HepG2 (cell line): ENCODE measurements around the gene PPM1M. TPM values are rescaled to one million over a fixed set of nuclear protein-coding genes. Genes with fewer than 3 reads are reported as not detected.

Experiments
- AGO1 ChIP-seq: fragments of 200-400 bp; formaldehyde crosslinking; IDR thresholded peaks from 2 replicates; pipeline ENCODE4 v1.6.1; 2017; ENCODE audit warnings: mild to moderate bottlenecking, low read depth, low read length, moderate library complexity; ENCODE audit not compliant: poor library complexity, severe bottlenecking
- GZF1 ChIP-seq: sonication (generic); formaldehyde crosslinking; IDR thresholded peaks from 2 replicates; pipeline ENCODE4 v1.5.1; 2020; ENCODE audit warnings: mild to moderate bottlenecking, missing genetic modification reagents
- HOXD1 ChIP-seq: sonication (generic); formaldehyde crosslinking; IDR thresholded peaks from 2 replicates; pipeline ENCODE4 v1.5.0; 2020; ENCODE audit warnings: missing genetic modification reagents
- KDM5B ChIP-seq: sonication (generic); formaldehyde crosslinking; IDR thresholded peaks from 2 replicates; pipeline ENCODE4 v1.4.0; 2020; ENCODE audit warnings: missing genetic modification reagents, mild to moderate bottlenecking, borderline replicate concordance
- MXI1 ChIP-seq: IDR thresholded peaks from 3 replicates; pipeline ENCODE4 v1.6.1; 2012; ENCODE audit warnings: low read depth, low read length, inconsistent platforms, borderline replicate concordance
- PHF8 ChIP-seq: sonication (generic); formaldehyde crosslinking; IDR thresholded peaks from 2 replicates; pipeline ENCODE4 v1.5.0; 2020; ENCODE audit warnings: missing genetic modification reagents
- POLR2G ChIP-seq: fragments of 200-400 bp; formaldehyde crosslinking; IDR thresholded peaks from 2 replicates; pipeline ENCODE4 v1.6.1; 2018; ENCODE audit warnings: mild to moderate bottlenecking, low read depth, low read length, moderate library complexity
- SP4 ChIP-seq: sonication (generic); formaldehyde crosslinking; IDR thresholded peaks from 2 replicates; pipeline ENCODE4 v1.8.1; 2023; ENCODE audit warnings: mild to moderate bottlenecking, missing genetic modification reagents
- SRF ChIP-seq: IDR thresholded peaks from 2 replicates; pipeline ENCODE4 v1.6.1; 2011; ENCODE audit warnings: mild to moderate bottlenecking, low read depth, low read length, moderate library complexity
- ZBTB1 ChIP-seq: sonication (generic); formaldehyde crosslinking; IDR thresholded peaks from 2 replicates; pipeline ENCODE4 v1.4.0; 2020; ENCODE audit warnings: missing genetic modification reagents, borderline replicate concordance
- ZFP36 ChIP-seq: fragments of 150-350 bp; IDR thresholded peaks from 2 replicates; pipeline ENCODE4 v1.6.1; 2018; ENCODE audit warnings: borderline replicate concordance, low read length, low read depth; ENCODE audit not compliant: partially characterized antibody
- ZNF30 ChIP-seq: sonication (generic); formaldehyde crosslinking; IDR thresholded peaks from 2 replicates; pipeline ENCODE4 v1.5.0; 2020; ENCODE audit warnings: mild to moderate bottlenecking, missing genetic modification reagents
- ZNF317 ChIP-seq: sonication (generic); formaldehyde crosslinking; IDR thresholded peaks from 2 replicates; pipeline ENCODE4 v1.5.0; 2020; ENCODE audit warnings: mild to moderate bottlenecking, missing genetic modification reagents
- polyA plus RNA-seq, 8 experiments: library from polyadenylated mRNA; depleted of rRNA in 3 of 8; stranded (reverse) in 7 of 8; unstranded in 1 of 8; fragments of >200 nt; fragmentation: Illumina TruSeq in 4 of 8; extraction: Trizol in 4 of 8; gene quantifications; 2 replicates each; pipeline versions ENCODE4 v1.2.1 to v1.2.3, GENCODE V29; 2011 to 2016; ENCODE audit warnings: low read depth in 4 of 8, missing spikeins in 1 of 8, mixed read lengths in 1 of 8; ENCODE audit not compliant: insufficient read depth in 1 of 8
- total RNA-seq, 5 experiments: library from RNA; depleted of rRNA; stranded (reverse); fragments of >200 nt; fragmentation: Illumina TruSeq; extraction: Trizol; gene quantifications; 2 replicates each; pipeline ENCODE4 v1.2.3, GENCODE V29; 2016; ENCODE audit warnings: low read depth in 1 of 5
- TF ChIP-seq, protein P1 (sequence below): sonication (generic); formaldehyde crosslinking; IDR thresholded peaks from 2 replicates; pipeline ENCODE4 v1.4.0; 2020; ENCODE audit warnings: missing genetic modification reagents, borderline replicate concordance
- TF ChIP-seq, protein P2 (sequence below): sonication (generic); formaldehyde crosslinking; conservative IDR thresholded peaks from 2 replicates; pipeline ENCODE4 v1.5.0; 2020; ENCODE audit warnings: missing genetic modification reagents
- TF ChIP-seq, protein P3 (sequence below): IDR thresholded peaks from 2 replicates; pipeline ENCODE4 v1.4.0; 2020; ENCODE audit warnings: mild to moderate bottlenecking, missing genetic modification reagents
- TF ChIP-seq, protein P4 (sequence below): sonication (generic); formaldehyde crosslinking; IDR thresholded peaks from 2 replicates; pipeline ENCODE4 v1.4.0; 2020; ENCODE audit warnings: missing genetic modification reagents, borderline replicate concordance

PPM1M gene
- total and polyA plus RNA-seq, 2 of the 13 experiments (the other 11 are each of a cell fraction or from before 2014, with no cell fraction given): 2.5 to 5.9 TPM

DNA sequence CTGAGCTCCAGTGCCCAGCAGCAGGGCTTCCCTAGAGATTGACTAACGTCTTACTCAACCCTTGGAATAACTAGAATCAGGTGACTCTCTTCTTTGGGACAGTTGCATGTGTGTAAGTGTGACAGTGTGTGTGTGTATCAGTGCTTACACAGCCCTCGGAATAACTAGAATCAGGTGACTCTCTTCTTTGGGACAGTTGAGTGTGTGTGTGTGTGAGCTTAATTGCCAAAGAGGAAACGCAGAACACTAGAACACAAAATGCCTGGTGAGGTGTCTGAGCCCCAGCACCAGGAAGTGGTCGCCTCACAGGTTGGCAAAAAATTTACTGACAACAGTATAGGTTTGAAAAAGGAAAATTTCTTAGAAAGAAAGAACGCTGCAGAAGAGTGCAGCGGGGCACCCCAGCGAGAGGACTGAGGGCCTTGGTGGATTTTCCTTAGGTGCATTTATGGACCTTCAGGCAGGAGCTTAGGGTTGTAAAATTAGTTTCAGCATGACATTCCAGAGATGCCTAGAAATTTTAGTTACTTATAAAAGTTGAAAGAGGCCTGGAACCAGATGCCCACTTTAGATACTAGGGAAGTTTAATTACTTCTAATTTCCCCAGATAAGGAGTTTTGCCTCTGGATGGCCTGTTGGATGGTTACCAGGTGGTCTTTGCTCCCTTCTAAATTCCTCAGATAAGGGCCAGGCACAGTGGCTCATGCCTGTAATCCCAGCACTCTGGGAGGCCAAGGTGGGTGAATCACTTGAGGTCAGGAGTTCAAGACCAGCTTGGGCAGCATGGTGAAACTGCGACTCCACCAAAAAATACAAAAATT lies 36.6 kb downstream of the PPM1M start (continued):
- TF ChIP-seq, protein P1, sequence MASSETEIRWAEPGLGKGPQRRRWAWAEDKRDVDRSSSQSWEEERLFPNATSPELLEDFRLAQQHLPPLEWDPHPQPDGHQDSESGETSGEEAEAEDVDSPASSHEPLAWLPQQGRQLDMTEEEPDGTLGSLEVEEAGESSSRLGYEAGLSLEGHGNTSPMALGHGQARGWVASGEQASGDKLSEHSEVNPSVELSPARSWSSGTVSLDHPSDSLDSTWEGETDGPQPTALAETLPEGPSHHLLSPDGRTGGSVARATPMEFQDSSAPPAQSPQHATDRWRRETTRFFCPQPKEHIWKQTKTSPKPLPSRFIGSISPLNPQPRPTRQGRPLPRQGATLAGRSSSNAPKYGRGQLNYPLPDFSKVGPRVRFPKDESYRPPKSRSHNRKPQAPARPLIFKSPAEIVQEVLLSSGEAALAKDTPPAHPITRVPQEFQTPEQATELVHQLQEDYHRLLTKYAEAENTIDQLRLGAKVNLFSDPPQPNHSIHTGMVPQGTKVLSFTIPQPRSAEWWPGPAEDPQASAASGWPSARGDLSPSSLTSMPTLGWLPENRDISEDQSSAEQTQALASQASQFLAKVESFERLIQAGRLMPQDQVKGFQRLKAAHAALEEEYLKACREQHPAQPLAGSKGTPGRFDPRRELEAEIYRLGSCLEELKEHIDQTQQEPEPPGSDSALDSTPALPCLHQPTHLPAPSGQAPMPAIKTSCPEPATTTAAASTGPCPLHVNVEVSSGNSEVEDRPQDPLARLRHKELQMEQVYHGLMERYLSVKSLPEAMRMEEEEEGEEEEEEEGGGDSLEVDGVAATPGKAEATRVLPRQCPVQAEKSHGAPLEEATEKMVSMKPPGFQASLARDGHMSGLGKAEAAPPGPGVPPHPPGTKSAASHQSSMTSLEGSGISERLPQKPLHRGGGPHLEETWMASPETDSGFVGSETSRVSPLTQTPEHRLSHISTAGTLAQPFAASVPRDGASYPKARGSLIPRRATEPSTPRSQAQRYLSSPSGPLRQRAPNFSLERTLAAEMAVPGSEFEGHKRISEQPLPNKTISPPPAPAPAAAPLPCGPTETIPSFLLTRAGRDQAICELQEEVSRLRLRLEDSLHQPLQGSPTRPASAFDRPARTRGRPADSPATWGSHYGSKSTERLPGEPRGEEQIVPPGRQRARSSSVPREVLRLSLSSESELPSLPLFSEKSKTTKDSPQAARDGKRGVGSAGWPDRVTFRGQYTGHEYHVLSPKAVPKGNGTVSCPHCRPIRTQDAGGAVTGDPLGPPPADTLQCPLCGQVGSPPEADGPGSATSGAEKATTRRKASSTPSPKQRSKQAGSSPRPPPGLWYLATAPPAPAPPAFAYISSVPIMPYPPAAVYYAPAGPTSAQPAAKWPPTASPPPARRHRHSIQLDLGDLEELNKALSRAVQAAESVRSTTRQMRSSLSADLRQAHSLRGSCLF: no peak
- TF ChIP-seq ZNF317 (CRISPR knock-in tag) (no peak), POLR2G (no peak), ZFP36 (no peak), KDM5B (CRISPR knock-in tag) (no peak), SRF (no peak), ZNF30 (CRISPR knock-in tag) (no peak), AGO1 (no peak), HOXD1 (CRISPR knock-in tag) (no peak), ZBTB1 (CRISPR knock-in tag) (no peak), GZF1 (CRISPR knock-in tag) (no peak), PHF8 (CRISPR knock-in tag) (no peak), MXI1 (no peak), SP4 (CRISPR knock-in tag) (no peak)
- TF ChIP-seq, protein P2, sequence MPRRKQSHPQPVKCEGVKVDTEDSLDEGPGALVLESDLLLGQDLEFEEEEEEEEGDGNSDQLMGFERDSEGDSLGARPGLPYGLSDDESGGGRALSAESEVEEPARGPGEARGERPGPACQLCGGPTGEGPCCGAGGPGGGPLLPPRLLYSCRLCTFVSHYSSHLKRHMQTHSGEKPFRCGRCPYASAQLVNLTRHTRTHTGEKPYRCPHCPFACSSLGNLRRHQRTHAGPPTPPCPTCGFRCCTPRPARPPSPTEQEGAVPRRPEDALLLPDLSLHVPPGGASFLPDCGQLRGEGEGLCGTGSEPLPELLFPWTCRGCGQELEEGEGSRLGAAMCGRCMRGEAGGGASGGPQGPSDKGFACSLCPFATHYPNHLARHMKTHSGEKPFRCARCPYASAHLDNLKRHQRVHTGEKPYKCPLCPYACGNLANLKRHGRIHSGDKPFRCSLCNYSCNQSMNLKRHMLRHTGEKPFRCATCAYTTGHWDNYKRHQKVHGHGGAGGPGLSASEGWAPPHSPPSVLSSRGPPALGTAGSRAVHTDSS (CRISPR knock-in tag): no peak
- TF ChIP-seq, protein P3, sequence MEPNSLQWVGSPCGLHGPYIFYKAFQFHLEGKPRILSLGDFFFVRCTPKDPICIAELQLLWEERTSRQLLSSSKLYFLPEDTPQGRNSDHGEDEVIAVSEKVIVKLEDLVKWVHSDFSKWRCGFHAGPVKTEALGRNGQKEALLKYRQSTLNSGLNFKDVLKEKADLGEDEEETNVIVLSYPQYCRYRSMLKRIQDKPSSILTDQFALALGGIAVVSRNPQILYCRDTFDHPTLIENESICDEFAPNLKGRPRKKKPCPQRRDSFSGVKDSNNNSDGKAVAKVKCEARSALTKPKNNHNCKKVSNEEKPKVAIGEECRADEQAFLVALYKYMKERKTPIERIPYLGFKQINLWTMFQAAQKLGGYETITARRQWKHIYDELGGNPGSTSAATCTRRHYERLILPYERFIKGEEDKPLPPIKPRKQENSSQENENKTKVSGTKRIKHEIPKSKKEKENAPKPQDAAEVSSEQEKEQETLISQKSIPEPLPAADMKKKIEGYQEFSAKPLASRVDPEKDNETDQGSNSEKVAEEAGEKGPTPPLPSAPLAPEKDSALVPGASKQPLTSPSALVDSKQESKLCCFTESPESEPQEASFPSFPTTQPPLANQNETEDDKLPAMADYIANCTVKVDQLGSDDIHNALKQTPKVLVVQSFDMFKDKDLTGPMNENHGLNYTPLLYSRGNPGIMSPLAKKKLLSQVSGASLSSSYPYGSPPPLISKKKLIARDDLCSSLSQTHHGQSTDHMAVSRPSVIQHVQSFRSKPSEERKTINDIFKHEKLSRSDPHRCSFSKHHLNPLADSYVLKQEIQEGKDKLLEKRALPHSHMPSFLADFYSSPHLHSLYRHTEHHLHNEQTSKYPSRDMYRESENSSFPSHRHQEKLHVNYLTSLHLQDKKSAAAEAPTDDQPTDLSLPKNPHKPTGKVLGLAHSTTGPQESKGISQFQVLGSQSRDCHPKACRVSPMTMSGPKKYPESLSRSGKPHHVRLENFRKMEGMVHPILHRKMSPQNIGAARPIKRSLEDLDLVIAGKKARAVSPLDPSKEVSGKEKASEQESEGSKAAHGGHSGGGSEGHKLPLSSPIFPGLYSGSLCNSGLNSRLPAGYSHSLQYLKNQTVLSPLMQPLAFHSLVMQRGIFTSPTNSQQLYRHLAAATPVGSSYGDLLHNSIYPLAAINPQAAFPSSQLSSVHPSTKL (CRISPR knock-in tag): peak; percentile 38
- TF ChIP-seq, protein P4, sequence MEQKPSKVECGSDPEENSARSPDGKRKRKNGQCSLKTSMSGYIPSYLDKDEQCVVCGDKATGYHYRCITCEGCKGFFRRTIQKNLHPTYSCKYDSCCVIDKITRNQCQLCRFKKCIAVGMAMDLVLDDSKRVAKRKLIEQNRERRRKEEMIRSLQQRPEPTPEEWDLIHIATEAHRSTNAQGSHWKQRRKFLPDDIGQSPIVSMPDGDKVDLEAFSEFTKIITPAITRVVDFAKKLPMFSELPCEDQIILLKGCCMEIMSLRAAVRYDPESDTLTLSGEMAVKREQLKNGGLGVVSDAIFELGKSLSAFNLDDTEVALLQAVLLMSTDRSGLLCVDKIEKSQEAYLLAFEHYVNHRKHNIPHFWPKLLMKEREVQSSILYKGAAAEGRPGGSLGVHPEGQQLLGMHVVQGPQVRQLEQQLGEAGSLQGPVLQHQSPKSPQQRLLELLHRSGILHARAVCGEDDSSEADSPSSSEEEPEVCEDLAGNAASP: no peak
